ELR (cell line): ENCODE results near the gene DNMT1.

Experiments used
- DNase-seq: peaks from one replicate; pipeline ENCODE4 v3.0.0-alpha.2; 2015; ENCODE audit warnings: low read depth

Gene DNMT1

DNA sequence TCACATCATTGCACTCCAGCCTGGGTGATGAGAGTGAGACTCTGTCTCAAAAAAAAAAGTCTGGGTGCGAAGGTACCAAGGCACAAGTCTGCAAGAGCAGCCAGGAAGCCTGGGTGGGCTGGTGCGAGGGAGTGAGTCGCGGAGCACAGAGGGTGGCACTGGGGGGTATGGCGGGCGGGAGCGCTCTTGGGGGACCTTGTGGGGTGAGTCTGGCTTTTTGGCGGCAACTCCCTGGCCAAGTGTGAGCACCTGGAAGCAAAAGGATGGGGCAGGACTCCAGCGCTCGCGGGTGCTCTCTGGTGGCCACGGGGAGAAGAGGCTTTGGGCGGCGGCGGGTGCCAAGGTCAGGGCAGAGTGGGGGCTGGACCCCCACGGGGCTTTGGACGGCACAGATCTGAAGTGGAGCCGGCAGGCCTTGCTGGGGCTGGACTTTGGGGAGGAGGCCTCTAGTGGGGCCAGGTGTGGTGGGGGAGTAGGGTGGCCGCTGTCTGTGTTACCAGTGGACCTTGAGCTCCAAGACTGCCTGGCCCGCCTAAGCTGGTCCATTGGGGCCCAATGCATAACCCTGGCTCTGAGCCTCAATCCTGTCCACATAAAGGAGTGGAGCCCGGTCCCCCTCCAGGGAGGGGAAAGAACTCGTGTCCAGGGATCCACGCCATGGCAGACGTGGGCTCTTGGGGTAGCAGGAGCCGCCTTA, 81.7 kb downstream of the DNMT1 start:
- DNase-seq: peak; percentile 64

GRCh38 chr19:10112037-10112761, 82.6 kb downstream of the DNMT1 start:
- DNase-seq: peak; percentile 75

- DNase-seq: no peak
These were observed 83.3 kb downstream of the DNMT1 start, which contains the start of gene P2RY11 for GRCh38 chr19:10111405-10111811. Gene P2RY11 (plus strand): TSS chr19:10111693. CDS start chr19:10111722, 29 bp downstream.

- DNase-seq: no peak
These were observed 83.8 kb downstream of the DNMT1 start for GRCh38 chr19:10110972-10111317.

DNA sequence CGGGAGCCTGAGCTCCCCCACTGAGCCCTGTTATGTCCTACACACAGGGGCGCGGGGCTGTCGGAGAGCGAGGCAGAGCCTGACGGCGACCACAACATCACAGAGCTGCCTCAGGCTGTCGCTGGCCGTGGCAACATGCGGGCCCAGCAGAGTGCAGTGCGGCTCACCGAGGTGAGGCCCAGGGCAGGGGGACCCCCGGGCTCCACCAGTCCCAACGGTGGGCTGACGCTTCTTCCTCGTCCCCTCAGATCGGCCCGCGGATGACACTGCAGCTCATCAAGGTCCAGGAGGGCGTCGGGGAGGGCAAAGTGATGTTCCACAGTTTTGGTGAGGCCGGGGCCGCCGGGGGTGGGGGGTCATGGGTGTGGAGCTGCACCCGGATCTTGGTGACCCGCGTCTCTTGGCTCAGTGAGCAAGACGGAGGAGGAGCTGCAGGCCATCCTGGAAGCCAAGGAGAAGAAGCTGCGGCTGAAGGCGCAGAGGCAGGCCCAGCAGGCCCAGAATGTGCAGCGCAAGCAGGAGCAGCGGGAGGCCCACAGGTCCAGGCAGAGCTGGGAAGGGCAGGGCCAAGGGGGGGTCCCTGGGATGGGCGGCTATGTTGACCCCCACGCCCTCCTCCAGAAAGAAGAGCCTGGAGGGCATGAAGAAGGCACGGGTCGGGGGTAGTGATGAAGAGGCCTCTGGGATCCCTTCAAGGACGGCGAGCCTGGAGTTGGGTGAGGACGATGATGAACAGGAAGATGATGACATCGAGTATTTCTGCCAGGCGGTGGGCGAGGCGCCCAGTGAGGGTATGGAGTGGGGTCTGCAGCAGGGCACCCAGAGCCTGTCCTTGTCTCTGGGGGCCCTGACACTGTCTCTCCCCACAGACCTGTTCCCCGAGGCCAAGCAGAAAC, 84.4 kb downstream of the DNMT1 start:
- no peak for DNase-seq

DNA sequence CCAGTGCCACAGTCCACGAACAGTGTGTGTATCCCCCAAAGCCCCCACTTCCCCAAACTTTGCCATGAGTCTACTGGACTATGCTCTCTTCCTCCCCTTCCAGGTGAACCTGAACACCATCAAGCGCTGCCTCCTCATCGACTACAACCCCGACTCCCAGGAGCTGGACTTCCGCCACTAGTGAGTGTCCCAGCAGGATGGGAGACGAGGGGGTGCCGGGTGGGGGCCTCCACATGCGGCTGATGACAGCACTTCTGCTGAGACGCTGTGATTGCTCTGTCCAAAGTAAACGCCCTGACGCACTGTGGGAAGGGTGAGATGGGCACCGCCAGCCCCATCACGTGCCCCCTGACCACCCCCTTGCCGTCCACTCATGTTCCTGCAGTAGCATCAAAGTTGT, 85.2 kb downstream of the DNMT1 start:
- DNase-seq: no peak

DNA sequence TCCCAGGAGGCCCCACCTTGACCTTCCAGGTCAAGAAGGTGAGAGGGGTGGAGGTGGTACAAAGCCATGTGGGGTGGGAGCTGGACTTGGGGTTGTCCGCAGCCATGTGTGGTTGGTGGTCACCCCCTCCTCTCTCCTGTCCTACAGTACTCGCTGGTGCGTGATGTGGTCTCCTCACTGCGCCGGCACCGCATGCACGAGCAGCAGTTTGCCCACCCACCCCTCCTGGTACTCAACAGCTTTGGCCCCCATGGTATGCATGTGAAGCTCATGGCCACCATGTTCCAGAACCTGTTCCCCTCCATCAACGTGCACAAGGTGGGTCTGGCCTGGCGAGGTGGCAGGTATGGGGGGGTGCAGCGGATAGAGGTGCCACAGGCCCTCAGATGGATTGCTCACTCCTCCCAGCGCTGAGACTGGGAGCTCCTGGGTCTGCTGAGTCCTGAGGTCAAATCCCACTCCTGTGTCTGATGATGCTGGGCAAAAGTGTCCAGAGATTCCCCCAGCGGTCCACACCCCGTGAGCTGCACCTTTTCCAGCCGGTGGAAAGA, 86.9 kb downstream of the DNMT1 start:
- no peak for DNase-seq

DNA sequence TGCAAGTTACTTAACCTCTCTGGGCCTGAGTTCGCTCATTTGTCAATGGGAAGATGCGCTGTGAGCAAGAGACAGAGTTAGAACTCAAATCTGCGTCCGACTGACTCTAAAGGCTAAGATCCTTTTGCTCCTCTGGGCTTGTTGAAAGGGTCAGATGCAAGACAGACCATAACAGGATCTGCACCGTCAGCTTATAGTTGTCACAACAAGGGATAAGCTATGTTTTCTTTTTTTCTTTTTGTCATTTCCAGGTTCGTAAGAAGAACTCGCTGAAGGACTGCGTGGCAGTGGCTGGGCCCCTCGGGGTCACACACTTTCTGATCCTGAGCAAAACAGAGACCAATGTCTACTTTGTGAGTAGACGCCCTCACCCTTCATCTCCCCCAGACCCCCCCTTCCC, 87.5 kb downstream of the DNMT1 start:
- no peak for DNase-seq

DNA sequence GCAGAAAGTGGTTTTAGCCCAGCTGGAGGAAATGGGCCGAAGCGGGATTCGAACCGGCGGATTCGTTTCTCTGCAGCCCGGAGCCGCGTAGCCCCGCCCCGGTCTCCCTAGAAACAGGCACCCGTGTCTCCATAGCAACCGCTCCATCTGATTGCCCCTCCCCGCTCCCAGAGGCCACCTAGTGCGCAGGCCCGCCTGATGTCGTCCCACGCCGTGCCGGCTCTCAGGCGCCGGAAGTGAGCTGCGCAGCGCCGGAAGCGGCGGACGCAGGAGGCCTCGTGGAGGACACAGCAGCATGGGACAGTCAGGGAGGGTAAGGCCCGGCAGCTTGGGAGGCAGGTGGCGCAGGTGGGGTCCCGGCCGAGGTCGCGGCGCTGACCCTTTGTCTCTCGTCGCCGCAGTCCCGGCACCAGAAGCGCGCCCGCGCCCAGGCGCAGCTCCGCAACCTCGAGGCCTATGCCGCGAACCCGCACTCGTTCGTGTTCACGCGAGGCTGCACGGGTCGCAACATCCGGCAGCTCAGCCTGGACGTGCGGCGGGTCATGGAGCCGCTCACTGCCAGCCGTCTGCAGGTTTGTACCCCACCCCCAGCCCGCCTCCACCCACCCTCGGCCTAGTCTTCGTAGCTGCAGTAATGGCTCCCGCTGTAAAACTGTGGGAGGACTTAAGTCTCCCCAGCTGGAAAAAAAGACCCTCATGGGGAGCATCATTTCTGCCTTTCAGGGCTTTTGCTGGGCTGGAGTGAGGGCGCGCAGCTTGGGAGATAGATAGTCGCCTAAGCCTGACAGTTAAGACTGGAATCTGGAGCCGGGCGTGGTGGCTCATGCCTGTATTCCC, 88.4 kb downstream of the DNMT1 start, which contains the start of gene PPAN:
TSS of gene PPAN (plus strand) at position 263 of the 837 bp plus-strand sequence. CDS start at position 296, 33 bp downstream.
- peak; percentile 100 for DNase-seq

DNA sequence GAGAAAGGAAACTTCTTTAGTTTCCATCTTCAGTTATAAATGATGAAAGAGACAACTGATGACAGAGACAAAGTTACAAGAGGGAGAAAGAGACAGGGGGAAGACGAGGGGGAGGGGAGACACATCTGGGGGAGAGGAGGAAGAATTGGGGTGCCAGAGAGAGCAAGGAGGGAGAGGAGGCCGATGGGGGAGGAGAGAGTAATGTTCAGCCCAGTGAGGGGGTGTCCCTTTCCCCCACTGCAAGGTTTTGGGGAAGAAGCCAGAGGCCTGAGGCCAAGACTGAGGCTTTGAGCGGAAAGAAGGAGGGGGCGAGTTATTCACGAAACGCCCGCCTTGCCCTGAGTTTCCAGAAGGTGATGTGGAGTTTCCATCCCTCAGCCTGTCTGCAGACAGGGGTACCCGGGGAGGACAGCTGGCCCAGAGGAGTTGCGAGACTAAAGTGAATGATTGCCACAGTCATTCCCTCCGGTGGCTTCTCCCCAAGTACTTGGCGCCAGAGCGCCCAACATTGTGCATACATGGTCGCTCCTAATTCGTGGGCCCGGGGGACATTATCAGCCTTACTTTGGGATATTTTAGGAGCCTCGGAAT, 89.1 kb downstream of the DNMT1 start:
- DNase-seq: no peak

DNA sequence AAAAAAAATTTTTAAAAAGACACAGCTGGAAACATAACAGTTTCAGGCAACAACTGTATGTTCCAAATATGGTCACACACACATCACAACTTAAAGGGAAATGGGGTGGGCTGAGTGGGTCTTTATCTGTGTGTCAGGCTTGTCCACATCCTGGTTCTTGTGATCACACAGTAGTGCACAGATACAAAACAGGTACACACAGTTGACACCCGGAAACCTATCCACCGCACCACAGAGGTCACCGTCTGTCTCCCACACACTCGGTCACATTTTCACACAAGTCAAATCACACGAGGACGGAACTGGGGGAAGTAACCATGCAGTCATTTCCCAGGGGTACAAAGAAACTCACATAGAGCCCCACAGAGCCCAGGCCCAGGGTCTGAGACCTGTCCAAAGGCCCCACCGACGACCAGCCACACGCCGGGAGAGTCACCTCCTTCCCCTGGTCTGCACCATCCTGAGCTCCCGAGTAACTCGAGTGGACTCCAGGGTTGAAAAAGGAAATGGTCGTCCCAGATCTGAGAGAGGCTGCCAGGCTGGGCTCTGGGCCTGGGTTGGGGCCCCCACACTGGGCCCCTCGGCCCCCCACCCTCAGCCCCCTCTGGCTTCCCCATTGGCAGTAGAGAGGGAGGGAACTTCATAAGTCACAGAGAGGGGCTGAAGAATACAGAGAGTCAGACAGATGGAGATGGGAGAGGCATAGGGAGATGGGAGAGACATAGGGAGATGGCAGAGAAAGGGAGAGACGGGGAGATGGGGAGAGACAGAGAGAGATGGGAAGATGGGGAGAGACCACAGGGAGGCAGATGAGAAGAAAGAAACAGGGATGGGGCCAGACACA, 89.9 kb downstream of the DNMT1 start:
- DNase-seq: no peak

GRCh38 chr19:10104130-10104513, 90.6 kb downstream of the DNMT1 start:
- DNase-seq: no peak

GRCh38 chr19:10102787-10103236, 91.9 kb downstream of the DNMT1 start:
- no peak for DNase-seq

DNA sequence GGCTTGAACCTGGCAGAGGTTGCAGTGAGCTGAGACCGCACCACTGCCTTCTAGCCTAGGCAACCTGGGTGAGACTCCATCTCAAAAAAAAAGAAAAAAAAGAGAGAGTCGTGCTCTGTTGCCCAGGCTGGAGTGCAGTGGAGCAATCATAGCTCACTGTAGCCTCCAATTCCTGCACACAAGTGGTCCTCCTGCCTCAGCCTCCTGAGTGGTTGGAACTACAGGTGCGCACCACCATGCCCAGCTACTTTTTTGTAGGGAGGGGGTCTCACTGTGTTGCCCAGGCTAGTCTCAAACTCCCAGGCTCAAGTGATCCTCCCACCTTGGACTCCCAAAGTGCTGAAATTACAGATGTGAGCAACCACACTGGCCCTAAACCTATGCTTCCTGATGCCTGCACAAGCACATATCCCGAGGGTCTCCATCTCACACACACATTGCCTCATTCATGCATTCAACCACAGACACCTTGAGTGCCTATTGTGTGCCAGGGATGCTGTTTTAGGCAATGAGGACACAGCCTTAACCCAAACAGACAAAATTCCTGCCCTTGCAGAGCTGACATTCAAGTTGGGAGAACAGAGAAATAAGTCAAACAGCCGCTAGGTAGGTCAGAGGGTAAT, 94.5 kb downstream of the DNMT1 start:
- no peak for DNase-seq

GRCh38 chr19:10096615-10096963, 98.2 kb downstream of the DNMT1 start:
- no peak for DNase-seq

DNA sequence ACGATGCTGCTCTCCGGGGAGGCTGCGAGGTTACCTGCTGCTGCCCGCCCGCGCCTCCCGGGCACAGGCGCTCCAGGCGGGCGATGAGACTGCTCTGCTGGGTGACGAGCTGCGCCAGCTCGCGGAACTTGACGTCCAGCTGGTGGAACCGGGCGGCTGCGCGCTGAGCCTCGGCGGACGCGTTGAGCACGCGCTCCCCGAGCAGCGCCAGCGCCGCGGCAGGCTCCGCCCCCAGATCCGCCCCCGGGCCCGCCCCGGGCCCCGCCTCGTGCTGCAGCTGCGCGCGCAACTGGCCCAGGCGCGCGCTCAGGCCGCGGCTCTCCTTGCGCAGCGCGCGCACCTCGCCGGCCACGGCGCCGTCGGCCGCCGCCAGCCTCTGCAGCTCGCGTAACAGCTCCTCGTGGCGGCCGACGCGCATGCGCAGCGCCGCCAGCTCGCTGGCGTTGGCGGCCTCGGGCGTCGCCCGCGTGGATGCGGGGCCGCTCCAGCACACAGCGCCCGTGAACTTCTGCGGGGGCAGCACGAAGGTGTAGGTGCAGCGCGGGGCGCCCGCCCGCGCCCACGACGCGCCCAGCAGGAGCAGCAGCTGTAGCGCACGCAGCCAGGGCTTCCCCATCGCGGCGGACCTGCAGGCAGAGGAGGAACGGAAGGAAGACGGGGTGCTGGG, 98.7 kb downstream of the DNMT1 start:
- DNase-seq: peak; percentile 87

DNA sequence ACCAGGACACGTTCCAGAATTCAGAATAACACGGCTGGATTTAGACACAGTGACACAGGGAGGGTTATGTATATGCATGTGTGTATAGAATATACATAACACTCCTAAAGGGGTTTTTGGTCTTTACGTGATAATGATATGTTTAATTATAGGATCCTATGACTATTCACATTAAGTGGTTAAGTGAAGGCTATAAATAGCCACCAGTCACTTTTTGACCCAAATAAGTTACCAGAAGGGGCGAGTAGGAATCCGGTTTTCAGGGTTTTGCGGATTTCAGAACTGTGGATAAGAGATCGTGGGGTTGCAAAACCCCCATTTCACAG, 99.2 kb downstream of the DNMT1 start:
- DNase-seq: no peak

- peak; percentile 16 for DNase-seq
These were observed 101.2 kb downstream of the DNMT1 start for GRCh38 chr19:10093295-10094186.
